ENCODE data around the gene CHN2.

GRCh38 chr7:29435167-29435566 is 240.6 kb downstream of the CHN2 start:
- TF ChIP-seq SIN3A (IDR thresholded peaks at IDR 0.05; ENCODE audit: borderline replicate concordance, insufficient read depth, low read length), result no peak
- TF ChIP-seq POLR2AphosphoS5 (IDR thresholded peaks at IDR 0.05; ENCODE audit: low read depth, low read length), result no peak
- no peak for TF ChIP-seq REST (IDR thresholded peaks at IDR 0.05; ENCODE audit: insufficient read depth in 1 of 2, low read depth in 2 of 2, low read length in 2 of 2)
- no peak for TF ChIP-seq TAF1 (IDR thresholded peaks at IDR 0.05; ENCODE audit: borderline replicate concordance, insufficient read depth, low read length)

Measured in PFSK-1 (cell line).